GM12874 (cell line): Measurements from ENCODE around the gene ARL14EPL.

Experiments used
- TF ChIP-seq, protein P1 (sequence below): IDR thresholded peaks from 2 replicates; pipeline ENCODE4 v1.5.1; 2011; ENCODE audit warnings: low read depth, mild to moderate bottlenecking, control low read depth, low read length, moderate library complexity; ENCODE audit not compliant: insufficient read depth

ARL14EPL gene

DNA sequence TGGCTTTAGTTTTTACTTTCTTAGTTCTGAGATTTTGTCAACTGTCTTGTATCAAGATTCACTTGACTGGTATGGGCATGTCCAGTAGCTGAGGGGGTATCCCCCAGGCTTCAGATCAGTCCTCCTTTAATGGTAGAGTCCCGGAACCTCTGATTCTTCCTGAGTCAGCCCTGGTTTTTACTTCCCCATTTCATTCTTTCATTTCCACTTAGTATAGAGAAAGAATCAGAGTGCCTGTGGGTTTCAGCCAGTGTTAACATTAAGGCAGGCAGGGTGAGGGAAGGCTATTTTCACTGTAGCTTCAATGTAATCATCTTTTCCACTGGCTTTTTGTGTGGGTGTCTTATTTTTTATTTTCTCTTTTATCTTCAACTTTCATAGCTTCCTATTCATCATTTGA is 44.2 kb downstream of the ARL14EPL start:
- TF ChIP-seq, protein P1, sequence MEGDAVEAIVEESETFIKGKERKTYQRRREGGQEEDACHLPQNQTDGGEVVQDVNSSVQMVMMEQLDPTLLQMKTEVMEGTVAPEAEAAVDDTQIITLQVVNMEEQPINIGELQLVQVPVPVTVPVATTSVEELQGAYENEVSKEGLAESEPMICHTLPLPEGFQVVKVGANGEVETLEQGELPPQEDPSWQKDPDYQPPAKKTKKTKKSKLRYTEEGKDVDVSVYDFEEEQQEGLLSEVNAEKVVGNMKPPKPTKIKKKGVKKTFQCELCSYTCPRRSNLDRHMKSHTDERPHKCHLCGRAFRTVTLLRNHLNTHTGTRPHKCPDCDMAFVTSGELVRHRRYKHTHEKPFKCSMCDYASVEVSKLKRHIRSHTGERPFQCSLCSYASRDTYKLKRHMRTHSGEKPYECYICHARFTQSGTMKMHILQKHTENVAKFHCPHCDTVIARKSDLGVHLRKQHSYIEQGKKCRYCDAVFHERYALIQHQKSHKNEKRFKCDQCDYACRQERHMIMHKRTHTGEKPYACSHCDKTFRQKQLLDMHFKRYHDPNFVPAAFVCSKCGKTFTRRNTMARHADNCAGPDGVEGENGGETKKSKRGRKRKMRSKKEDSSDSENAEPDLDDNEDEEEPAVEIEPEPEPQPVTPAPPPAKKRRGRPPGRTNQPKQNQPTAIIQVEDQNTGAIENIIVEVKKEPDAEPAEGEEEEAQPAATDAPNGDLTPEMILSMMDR = no peak

DNA sequence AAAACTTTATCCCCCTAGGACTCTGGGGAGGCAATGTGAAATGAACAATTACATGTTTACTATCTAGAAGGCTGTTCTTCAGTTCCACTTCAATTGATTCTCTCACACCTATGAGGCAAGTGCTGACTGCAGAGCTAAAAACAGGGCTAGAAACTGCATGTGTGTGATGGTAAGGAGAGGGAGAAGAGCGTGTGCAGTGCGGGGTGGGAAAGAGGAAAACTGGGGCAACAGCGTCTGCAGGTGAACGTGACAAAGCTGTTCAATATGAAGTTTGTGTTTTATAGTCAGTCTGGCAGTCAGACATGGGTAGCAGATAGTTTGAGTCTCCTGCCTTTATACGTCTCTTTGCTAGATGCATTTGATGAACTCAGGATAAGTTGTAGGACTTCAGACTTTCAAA is 45.9 kb downstream of the ARL14EPL start:
- TF ChIP-seq, protein P1 = no peak

- TF ChIP-seq, protein P1 = no peak
These were observed 52.0 kb downstream of the ARL14EPL start for GRCh38 chr5:116084287-116084691.

GRCh38 chr5:116084871-116085715 is 52.8 kb downstream of the ARL14EPL start, which contains the start of gene COMMD10:
TSS of gene COMMD10 (plus strand) at chr5:116085025.
- TF ChIP-seq, protein P1 = no peak

DNA sequence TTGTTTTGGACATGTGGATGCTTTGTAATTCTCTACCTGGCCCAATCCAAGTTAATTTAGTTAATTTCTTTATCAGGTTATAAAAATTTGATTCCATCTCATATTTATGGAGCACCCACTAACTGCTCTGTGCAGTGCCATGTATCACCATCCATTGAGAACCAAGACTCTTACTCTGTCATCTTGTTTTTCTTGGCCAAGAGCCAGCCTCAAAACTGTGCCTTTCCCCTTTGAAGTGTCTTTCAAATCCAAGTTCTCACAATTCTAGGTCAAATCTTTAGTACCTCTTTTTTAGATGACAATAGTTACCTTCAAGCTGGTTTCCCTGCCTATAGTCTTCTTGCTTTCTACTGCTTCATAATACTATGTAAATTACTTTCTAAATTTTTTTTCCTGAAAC is 55.8 kb downstream of the ARL14EPL start:
- TF ChIP-seq, protein P1 = no peak

- TF ChIP-seq, protein P1 = no peak
These were observed 58.0 kb downstream of the ARL14EPL start for GRCh38 chr5:116090302-116090701.

GRCh38 chr5:116091416-116091815 is 59.1 kb downstream of the ARL14EPL start:
- TF ChIP-seq, protein P1 = no peak
